B cell (primary cell): ENCODE measurements around the gene MCEMP1.

Experiments used
- EZH2 ChIP-seq: IDR thresholded peaks from 2 replicates; pipeline ENCODE4 v1.6.1; 2012; ENCODE audit warnings: borderline replicate concordance, low read depth, mild to moderate bottlenecking, moderate library complexity, low read length; ENCODE audit not compliant: insufficient read depth, poor library complexity, severe bottlenecking
- TF ChIP-seq, protein P1 (sequence below): fragments of 200-600 bp; IDR thresholded peaks from one replicate; pipeline ENCODE4 v1.8.0; 2022; ENCODE audit warnings: antibody characterized with exemption, mild to moderate bottlenecking

- no peak for TF ChIP-seq EZH2
- TF ChIP-seq, protein P1, sequence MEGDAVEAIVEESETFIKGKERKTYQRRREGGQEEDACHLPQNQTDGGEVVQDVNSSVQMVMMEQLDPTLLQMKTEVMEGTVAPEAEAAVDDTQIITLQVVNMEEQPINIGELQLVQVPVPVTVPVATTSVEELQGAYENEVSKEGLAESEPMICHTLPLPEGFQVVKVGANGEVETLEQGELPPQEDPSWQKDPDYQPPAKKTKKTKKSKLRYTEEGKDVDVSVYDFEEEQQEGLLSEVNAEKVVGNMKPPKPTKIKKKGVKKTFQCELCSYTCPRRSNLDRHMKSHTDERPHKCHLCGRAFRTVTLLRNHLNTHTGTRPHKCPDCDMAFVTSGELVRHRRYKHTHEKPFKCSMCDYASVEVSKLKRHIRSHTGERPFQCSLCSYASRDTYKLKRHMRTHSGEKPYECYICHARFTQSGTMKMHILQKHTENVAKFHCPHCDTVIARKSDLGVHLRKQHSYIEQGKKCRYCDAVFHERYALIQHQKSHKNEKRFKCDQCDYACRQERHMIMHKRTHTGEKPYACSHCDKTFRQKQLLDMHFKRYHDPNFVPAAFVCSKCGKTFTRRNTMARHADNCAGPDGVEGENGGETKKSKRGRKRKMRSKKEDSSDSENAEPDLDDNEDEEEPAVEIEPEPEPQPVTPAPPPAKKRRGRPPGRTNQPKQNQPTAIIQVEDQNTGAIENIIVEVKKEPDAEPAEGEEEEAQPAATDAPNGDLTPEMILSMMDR, result no peak
Measured at GRCh38 chr19:7697721-7698287, 20.9 kb downstream of the MCEMP1 start.
